ENCODE data around the gene CIROP. TPM values are rescaled to one million over a fixed set of nuclear protein-coding genes. Genes with fewer than 3 reads are reported as not detected.
A peak's percentile ranks its signal among the peaks of the same experiment; 100 is the strongest.

CIROP gene
- total RNA-seq, 2 donors from 2014 or later, result not detected

DNA sequence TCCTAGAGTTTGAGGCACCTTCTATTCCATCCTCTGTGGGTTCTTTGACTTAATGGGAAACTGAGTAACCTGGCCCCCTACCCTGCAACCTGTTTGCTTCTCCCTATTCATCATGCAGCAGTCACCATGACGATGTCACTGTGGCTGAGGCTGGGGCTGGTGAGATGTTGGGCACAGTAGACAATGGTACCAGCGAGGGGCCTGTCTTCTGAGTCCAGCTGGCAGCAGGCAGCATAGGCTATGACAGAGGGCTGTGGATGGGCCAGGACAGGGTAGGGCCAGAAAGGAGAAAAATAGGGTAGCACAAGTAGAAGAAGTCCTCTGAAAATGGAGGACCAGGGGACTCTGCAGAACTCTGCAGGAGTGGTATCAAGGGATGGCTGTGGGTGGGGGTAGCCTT lies 2.0 kb downstream of the CIROP start:
- Mint-ChIP-seq H3K36me3 (ENCODE audit: insufficient read depth in 2 of 2) (peaks cover 0 to under 1% of the 10 kb centered on the region in 2 donors), H3K4me1 (ENCODE audit: low read depth) (peaks cover under 1% of the 10 kb centered on the region), H3K9me3 (no peaks in the 10 kb centered on the region), H3K27me3 (ENCODE audit: low read depth) (no peaks in the 10 kb centered on the region), H3K27ac (no peak overlapping the region), H3K4me3 (no peak overlapping the region)
- DNase-seq (no peak), ATAC-seq (replicated peaks in 1 of 2) (peak in 1 of 2 donors; percentile 23)

DNA sequence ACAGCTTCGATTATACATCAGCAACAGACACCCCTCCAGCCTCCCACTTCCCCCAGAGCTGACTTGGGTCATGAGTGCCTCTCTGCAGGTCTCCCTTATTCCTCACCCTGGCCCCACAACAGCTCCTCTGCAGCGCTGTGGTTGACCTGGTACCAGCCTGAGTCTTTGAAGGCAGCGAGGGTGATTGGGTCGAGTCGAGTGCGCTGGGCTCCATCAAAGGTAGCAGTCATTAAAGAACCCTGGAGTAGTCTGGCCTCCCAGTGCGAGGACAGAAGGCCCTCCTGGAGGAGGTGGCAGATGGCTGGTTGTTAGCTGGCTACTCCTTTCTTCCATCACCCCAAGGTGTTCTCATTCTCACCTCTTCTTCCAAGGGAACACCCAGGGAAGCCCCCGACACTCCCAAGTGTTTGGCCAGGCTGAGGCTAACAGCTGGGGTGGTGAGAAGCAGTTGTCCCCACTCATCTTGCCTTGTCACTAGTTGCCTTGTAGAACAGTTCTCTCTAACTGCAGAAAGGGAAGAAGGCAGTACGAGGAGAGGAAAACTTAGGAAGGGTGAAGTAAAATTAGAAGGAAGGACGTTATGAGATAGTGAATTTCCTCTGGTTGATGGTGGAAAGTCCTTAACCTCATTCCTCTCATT lies 2.7 kb downstream of the CIROP start:
- H3K4me3 Mint-ChIP-seq, result no peak overlapping the region
- no peaks in the 10 kb centered on the region for H3K9me3 Mint-ChIP-seq
- peaks cover 7% of the 10 kb centered on the region for H3K4me1 Mint-ChIP-seq (ENCODE audit: low read depth)
- H3K36me3 Mint-ChIP-seq (ENCODE audit: insufficient read depth in 2 of 2), result peaks cover 2 to 5% of the 10 kb centered on the region in 2 donors
- no peaks in the 10 kb centered on the region for H3K27me3 Mint-ChIP-seq (ENCODE audit: low read depth)
- no peak for ATAC-seq (replicated peaks in 1 of 2)
- no peak overlapping the region for H3K27ac Mint-ChIP-seq
- DNase-seq, result no peak

DNA sequence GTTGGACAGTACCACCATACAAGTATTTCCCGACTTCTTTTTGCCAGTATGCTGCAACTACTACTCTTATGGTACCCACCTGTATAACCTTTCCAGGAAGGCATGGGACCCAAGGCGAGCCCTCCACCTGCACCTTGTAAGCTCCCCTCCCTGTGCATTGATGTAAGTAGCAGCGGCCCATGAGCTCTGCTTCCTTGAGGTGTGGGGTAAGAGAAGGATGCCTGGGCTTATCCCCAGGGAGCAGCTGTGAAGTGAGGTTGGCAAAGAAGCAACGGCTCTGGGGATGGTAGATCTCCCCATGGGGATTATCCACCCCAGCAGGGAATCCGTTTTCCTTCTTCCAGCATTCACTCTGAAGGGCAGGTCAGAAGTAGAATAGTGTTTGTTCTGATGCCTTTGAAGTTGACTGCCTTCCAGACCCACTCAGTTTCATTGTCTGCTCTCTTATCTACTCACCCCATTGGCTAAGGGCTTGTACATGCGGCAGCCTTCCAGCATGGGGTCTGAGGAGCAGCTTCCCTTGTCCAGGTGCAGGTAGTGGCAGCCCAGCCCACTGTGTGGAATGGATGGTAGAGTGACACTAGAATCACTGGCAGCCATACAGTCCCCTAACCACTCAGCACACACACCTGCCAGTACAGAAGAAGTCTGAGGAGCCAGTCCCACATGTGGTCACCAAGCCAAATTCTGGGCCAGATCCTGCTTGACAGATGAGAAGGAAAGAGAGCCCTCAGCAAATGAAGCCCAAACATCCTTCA lies 3.4 kb downstream of the CIROP start:
- H3K36me3 Mint-ChIP-seq (ENCODE audit: insufficient read depth in 2 of 2), result peaks cover 2 to 8% of the 10 kb centered on the region in 2 donors
- ATAC-seq (replicated peaks in 1 of 2), result no peak
- H3K27ac Mint-ChIP-seq, result no peak overlapping the region
- H3K4me1 Mint-ChIP-seq (ENCODE audit: low read depth), result peaks cover 14% of the 10 kb centered on the region
- H3K27me3 Mint-ChIP-seq (ENCODE audit: low read depth), result no peaks in the 10 kb centered on the region
- H3K9me3 Mint-ChIP-seq, result no peaks in the 10 kb centered on the region
- DNase-seq, result no peak
- no peak overlapping the region for H3K4me3 Mint-ChIP-seq

DNA sequence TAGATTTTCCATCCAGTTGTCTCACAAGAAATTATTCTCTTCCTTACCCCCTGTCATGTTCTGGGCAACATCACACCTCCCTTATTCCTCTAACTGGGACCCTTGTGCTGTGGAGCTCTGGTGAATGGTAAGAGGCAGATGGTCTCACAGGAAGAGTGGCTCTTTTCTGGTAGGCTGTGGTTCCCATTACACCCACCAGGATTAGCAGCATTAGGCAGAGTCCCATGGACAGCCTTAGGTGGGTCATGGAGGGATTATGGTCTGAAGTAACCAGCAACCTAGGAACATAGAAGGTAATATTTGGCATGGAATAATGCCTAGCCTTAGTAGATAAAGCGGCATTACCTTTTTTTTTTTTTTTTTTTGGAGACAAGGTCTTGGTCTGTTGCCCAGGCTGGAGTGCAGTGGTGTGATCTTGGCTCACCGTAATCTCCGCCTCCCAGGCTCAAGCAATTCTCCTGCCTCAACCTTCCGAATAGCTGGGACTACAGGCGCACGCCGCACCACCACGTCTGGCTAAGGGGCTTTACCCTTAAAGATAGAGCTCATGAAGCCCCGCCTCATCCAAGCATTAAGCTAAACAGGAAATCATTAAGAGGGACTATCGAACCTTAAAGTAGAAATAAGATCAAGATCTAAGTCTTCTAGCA lies 5.5 kb downstream of the CIROP start:
- H3K27me3 Mint-ChIP-seq (ENCODE audit: low read depth), result no peaks in the 10 kb centered on the region
- peak overlapping the region; percentile 21 for H3K27ac Mint-ChIP-seq
- no peaks in the 10 kb centered on the region for H3K9me3 Mint-ChIP-seq

DNA sequence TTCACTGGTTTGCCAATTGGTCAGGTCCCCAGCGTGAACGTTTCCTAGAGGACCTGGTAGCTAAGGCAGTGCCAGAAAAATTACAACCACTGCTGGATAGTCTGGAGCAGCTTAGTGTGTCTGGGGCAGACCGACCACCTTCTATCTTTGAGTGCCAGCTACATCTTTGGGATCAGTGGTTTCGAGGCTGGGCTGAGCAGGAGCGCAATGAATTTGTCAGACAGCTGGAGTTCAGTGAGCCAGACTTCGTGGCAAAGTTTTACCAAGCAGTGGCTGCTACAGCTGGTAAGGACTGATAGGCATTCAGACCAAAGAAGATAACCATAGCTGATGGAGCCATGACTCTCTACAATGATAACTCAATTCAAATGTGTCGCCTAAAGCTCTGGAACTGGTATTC lies 7.0 kb downstream of the CIROP start:
- no peak overlapping the region for H3K4me3 Mint-ChIP-seq
- no peaks in the 10 kb centered on the region for H3K9me3 Mint-ChIP-seq
- DNase-seq (no peak), ATAC-seq (replicated peaks in 1 of 2) (no peak)
- peak overlapping the region; percentile 48 for H3K27ac Mint-ChIP-seq
- H3K36me3 Mint-ChIP-seq (ENCODE audit: insufficient read depth in 2 of 2), result peaks cover 2 to 11% of the 10 kb centered on the region in 2 donors
- H3K27me3 Mint-ChIP-seq (ENCODE audit: low read depth), result no peaks in the 10 kb centered on the region
- peaks cover 16% of the 10 kb centered on the region for H3K4me1 Mint-ChIP-seq (ENCODE audit: low read depth)

More for the DNA sequence above, 5.5 kb downstream of the CIROP start:
- peaks cover 2 to 8% of the 10 kb centered on the region in 2 donors for H3K36me3 Mint-ChIP-seq (ENCODE audit: insufficient read depth in 2 of 2)
- H3K4me3 Mint-ChIP-seq, result no peak overlapping the region
- no peak for ATAC-seq (replicated peaks in 1 of 2)
- DNase-seq, result no peak
- peaks cover 16% of the 10 kb centered on the region for H3K4me1 Mint-ChIP-seq (ENCODE audit: low read depth)

DNA sequence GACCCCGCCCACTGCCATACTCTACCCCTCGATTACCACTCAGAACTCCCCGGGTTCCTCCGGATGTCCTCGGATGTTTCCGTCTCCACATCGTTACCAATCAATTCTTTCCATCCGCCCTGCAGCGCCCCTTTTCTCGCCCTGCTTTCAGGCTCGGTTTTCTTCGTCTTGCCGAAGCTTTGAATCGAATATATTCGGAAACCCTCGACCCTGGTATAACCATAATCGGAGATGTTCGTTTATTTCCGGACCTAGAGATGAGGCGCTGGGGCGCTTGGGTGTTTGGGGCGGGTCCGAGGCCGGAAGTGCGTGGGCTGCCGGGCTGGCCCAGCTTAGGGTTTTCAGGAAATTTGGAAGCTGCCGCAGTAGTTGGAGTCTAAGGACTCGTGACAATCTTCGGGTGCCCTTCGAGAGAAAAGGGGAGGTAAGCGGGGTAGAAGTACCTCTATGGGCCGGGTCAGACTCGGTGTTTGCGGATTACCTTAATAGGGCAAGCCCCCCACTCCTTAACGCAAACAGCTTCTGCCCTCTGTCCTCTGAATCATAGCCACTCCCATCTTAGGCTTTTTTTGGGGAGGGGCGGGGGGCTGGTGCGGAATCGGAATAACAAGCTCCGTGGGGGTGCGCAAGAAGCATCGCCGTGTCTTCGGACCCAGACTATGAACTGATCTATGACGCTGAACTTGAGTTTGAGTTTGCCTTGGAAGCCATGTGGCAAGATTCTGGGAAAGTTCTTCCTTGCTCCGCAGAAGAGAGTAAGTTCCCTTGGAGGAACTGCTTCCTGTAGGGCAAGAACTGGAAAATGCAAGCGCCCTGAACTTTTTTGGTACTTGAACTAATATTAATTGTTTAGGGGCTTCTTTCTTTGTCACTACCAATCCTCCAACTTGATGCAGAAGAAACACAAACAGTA lies 9.3 kb downstream of the CIROP start, which contains the start of gene C14orf119:
Gene C14orf119 (plus strand): TSS at position 310 of the 913 bp plus-strand sequence. CDS start 2,154 bp downstream, outside the sequence.
- H3K9me3 Mint-ChIP-seq, result no peaks in the 10 kb centered on the region
- DNase-seq, result peak; percentile 99 to 100
- peaks cover 16% of the 10 kb centered on the region for H3K4me1 Mint-ChIP-seq (ENCODE audit: low read depth)
- peaks cover 4 to 23% of the 10 kb centered on the region in 2 donors for H3K36me3 Mint-ChIP-seq (ENCODE audit: insufficient read depth in 2 of 2)
- H3K27me3 Mint-ChIP-seq (ENCODE audit: low read depth), result no peaks in the 10 kb centered on the region
- peak; percentile 92 for ATAC-seq (replicated peaks in 1 of 2)
- H3K4me3 Mint-ChIP-seq, result no peak within 1 kb of the TSS
- no peak within 1 kb of the TSS for H3K27ac Mint-ChIP-seq

DNA sequence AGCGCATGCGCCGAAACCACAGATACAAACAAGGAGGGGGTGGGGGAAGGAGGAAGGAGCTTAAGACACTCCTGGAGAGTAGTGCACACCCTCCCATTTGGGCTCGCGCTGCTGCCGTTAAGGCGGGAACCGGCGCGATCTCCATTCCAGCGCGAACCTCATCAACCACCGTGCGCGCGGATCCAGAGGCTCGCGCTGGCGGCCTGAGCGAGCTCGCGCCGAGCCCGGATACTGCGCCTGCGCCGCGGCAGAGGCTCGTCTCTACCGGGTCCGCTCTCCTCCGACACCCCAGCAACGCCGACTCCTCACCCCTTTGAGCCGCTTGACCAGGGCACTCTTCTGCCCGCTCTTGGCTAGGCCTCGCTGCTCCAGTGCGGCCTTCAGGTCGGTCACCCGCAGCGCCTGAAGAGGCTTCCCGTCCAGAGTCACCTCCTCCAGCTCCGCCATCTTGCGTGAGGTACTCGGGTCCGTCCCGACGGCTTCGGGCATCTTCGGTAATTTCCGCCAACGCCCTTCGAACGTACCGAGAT lies 10.1 kb downstream of the CIROP start, which contains the start of gene ACIN1:
Gene ACIN1 (minus strand): TSS at position 471 of the 530 bp plus-strand sequence. CDS start 24 bp downstream, at position 447.
- peaks cover 4 to 29% of the 10 kb centered on the region in 2 donors for H3K36me3 Mint-ChIP-seq (ENCODE audit: insufficient read depth in 2 of 2)
- peak; percentile 50 to 53 for ATAC-seq (replicated peaks in 1 of 2)
- no peak within 1 kb of the TSS for H3K27ac Mint-ChIP-seq
- H3K4me3 Mint-ChIP-seq, result no peak within 1 kb of the TSS
- no peaks in the 10 kb centered on the region for H3K27me3 Mint-ChIP-seq (ENCODE audit: low read depth)
- H3K9me3 Mint-ChIP-seq, result no peaks in the 10 kb centered on the region
- H3K4me1 Mint-ChIP-seq (ENCODE audit: low read depth), result peaks cover 16% of the 10 kb centered on the region
- DNase-seq, result peak in 1 of 2 donors; percentile 74

DNA sequence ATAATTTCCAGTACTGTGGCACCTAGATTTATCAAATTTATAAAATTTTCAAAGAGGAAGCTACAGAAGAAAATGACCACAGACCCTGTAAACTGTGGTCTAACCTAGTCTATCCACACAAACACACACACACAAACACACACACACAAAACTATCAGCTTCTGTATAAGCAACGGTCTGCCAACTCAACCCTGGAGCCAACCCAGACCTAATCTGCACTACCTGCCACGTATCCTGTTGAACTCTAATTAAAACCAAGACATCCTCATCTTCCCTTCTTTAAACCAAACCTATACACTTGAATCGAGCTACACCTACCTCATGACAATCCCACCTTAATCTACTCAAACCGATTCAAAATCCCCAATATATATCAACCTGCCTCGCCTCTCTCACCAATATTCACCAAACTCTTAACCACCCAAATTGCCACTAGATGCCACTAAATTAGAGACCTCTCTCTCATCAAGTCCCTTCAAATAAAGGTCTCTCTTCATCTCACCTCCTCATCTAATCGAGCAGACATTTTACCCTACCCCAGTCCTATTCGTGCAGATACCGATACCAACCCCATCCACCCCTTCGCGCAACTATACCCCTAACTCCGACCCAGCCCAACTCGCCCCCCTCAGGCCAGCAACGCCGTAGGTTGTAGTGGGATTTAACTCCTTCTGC lies 10.7 kb downstream of the CIROP start:
- DNase-seq (peak in 1 of 2 donors; percentile 79), ATAC-seq (replicated peaks in 1 of 2) (no peak)
- H3K27ac Mint-ChIP-seq, result no peak overlapping the region
- H3K4me1 Mint-ChIP-seq (ENCODE audit: low read depth), result peaks cover 21% of the 10 kb centered on the region
- H3K4me3 Mint-ChIP-seq, result no peak overlapping the region
- H3K9me3 Mint-ChIP-seq, result no peaks in the 10 kb centered on the region
- H3K27me3 Mint-ChIP-seq (ENCODE audit: low read depth), result no peaks in the 10 kb centered on the region
- peaks cover 8 to 34% of the 10 kb centered on the region in 2 donors for H3K36me3 Mint-ChIP-seq (ENCODE audit: insufficient read depth in 2 of 2)

DNA sequence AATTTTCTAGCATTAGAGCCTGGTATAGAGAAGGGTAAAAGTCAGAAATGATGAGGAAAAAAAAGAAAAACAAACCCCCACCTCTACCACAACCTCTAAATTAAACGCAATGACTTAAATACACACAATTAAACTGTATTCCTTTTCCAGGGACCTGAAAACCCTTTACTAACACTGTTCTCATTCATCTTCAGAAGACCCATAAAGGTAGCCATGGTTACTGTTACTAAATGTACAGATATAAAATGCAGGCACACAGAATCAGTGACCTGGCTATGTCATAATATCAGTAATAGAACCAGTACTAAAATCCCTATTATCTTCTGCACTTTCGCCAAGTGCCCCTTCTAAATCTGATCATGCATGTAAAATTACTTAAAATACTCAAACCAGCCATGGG lies 11.3 kb downstream of the CIROP start:
- H3K27me3 Mint-ChIP-seq (ENCODE audit: low read depth), result no peaks in the 10 kb centered on the region
- peaks cover 8 to 34% of the 10 kb centered on the region in 2 donors for H3K36me3 Mint-ChIP-seq (ENCODE audit: insufficient read depth in 2 of 2)
- peak overlapping the region; percentile 82 for H3K27ac Mint-ChIP-seq
- DNase-seq, result no peak
- ATAC-seq (replicated peaks in 1 of 2), result no peak
- H3K9me3 Mint-ChIP-seq, result no peaks in the 10 kb centered on the region
- H3K4me3 Mint-ChIP-seq, result no peak overlapping the region
- H3K4me1 Mint-ChIP-seq (ENCODE audit: low read depth), result peaks cover 23% of the 10 kb centered on the region

DNA sequence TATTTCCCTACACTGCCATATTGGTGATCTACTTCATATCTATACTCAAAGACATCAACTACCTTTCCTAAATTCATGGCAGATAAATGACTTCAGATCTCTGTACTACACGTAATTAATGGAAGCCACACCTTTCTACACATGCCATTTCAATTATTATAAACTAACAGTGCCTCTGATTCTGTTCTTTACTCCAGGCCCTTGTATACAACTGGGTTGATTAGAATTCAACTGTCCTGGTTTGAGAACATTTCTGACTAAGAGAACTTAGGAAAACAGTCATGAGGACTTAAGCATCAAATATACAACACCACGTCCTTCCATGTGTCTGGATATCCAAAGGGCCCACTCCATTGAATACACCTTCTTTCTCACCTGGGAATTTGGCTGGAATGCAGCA lies 11.7 kb downstream of the CIROP start:
- Mint-ChIP-seq H3K4me3 (no peak overlapping the region), H3K4me1 (ENCODE audit: low read depth) (peaks cover 23% of the 10 kb centered on the region), H3K9me3 (no peaks in the 10 kb centered on the region), H3K27me3 (ENCODE audit: low read depth) (no peaks in the 10 kb centered on the region), H3K36me3 (ENCODE audit: insufficient read depth in 2 of 2) (peaks cover 8 to 34% of the 10 kb centered on the region in 2 donors), H3K27ac (peak overlapping the region; percentile 82)
- ATAC-seq (replicated peaks in 1 of 2), result no peak
- DNase-seq, result no peak

DNA sequence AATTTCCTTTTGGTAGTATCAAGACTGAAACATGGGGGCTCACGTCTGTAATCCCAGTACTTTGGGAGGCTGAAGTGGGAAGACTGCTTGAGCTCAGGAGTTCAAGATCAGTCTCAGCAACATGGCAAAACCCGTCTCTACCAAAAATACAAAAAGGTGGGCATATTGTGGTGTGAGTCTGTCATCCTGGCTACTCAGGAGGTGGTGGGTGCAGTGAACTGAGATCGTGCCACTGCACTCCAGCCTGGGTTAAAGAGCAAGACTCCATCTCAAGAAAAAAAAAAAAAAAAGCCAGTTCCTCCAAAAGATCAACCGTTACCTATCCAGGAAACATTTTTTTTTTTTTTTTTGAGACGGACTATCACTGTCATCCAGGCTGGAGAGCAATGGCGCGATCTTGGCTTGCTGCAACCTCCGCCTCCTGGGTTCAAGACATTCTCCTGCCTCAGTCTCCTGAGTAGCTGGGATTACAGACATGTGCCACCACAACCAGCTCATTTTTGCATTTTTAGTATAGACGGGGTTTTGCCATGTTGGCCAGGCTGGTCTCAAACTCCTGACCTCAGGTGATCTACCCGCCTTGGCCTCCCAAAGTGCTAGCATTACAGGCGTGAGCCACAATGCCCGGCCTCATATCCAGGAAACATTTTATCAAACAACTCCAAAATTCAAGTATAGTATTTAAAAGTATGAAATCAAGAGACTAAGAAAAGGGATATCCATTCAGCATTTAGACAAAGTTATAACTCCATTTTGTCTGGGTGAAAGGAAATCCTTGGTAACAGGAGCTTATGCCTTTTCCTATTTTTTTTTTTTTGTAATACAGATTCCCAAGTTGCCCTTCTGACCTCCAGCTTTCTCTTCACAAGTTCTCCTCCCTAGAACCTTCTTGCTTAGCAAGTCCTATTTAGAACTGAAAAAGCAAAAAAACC lies 13.2 kb downstream of the CIROP start:
- Mint-ChIP-seq H3K27ac (peak overlapping the region; percentile 82), H3K4me1 (ENCODE audit: low read depth) (peaks cover 25% of the 10 kb centered on the region), H3K9me3 (no peaks in the 10 kb centered on the region), H3K36me3 (ENCODE audit: insufficient read depth in 2 of 2) (peaks cover 10 to 39% of the 10 kb centered on the region in 2 donors), H3K4me3 (no peak overlapping the region), H3K27me3 (ENCODE audit: low read depth) (no peaks in the 10 kb centered on the region)
- no peak for DNase-seq
- no peak for ATAC-seq (replicated peaks in 1 of 2)

Data from activated T-cell treated with anti-CD3 and anti-CD28 coated beads, Interleukin-2, amount 50 U/mL, for 72 hours (primary cell).